ENCODE measurements around the gene ANTXR2. TPM values are rescaled to one million over a fixed set of nuclear protein-coding genes. Genes with fewer than 3 reads are reported as not detected.

The ANTXR2 gene
- total RNA-seq, 1 experiment from 2014 or later: not detected

- H2AFZ ChIP-seq (ENCODE audit: low read length): no peak overlapping the region
- H3K4me2 ChIP-seq (ENCODE audit: low read depth, low read length, poor library complexity, severe bottlenecking): no peak overlapping the region
- no peaks in the 10 kb centered on the region for H3K4me1 ChIP-seq (ENCODE audit: low read length)
- DNase-seq: no peak
- no peaks in the 10 kb centered on the region for H3K9me2 ChIP-seq (replicated peaks; ENCODE audit: insufficient read depth, low read length)
- H3K9me3 ChIP-seq (ENCODE audit: low read length): no peaks in the 10 kb centered on the region
- H4K20me1 ChIP-seq (ENCODE audit: insufficient read depth, low read depth, low read length): no peaks in the 10 kb centered on the region
- H3K79me2 ChIP-seq (ENCODE audit: low read length): no peaks in the 10 kb centered on the region
- no peak overlapping the region for H3K4me3 ChIP-seq (ENCODE audit: low read length)
- H3K9ac ChIP-seq (ENCODE audit: low read length): no peak overlapping the region
- no peaks in the 10 kb centered on the region for H3K27me3 ChIP-seq (ENCODE audit: low read length)
- H3K36me3 ChIP-seq (ENCODE audit: insufficient read depth, low read length): no peaks in the 10 kb centered on the region
- no peak overlapping the region for H3K27ac ChIP-seq (ENCODE audit: low read length)
These were observed 36.7 kb downstream of the ANTXR2 start for GRCh38 chr4:80036306-80036705.

GRCh38 chr4:80035336-80035735 lies 37.7 kb downstream of the ANTXR2 start:
- H3K4me2 ChIP-seq (ENCODE audit: low read depth, low read length, poor library complexity, severe bottlenecking): no peak overlapping the region
- no peaks in the 10 kb centered on the region for H3K36me3 ChIP-seq (ENCODE audit: insufficient read depth, low read length)
- no peaks in the 10 kb centered on the region for H3K9me2 ChIP-seq (replicated peaks; ENCODE audit: insufficient read depth, low read length)
- H2AFZ ChIP-seq (ENCODE audit: low read length): no peak overlapping the region
- H3K27me3 ChIP-seq (ENCODE audit: low read length): no peaks in the 10 kb centered on the region
- no peak overlapping the region for H3K4me3 ChIP-seq (ENCODE audit: low read length)
- no peaks in the 10 kb centered on the region for H4K20me1 ChIP-seq (ENCODE audit: insufficient read depth, low read depth, low read length)
- H3K79me2 ChIP-seq (ENCODE audit: low read length): no peaks in the 10 kb centered on the region
- no peak overlapping the region for H3K9ac ChIP-seq (ENCODE audit: low read length)
- H3K9me3 ChIP-seq (ENCODE audit: low read length): no peaks in the 10 kb centered on the region
- H3K27ac ChIP-seq (ENCODE audit: low read length): no peak overlapping the region
- no peak for DNase-seq
- no peaks in the 10 kb centered on the region for H3K4me1 ChIP-seq (ENCODE audit: low read length)

DNA sequence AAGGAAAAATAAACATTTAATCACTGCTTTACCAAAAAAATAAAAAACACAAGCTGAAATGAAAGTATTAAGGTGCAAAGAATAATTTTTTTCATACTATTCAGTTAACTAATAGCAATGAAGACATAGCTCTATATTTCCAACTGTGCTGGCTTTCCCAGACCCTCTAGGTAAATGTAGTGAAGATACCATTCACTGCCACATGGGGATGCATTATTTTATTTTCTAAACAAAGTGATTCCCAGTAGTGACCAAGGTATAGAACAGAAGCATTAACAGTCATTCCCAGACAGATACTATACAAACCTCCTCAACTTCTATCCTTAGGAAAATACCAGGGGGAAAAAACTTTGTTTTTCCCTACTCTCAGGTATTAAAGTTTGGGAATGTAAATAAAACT lies 39.4 kb downstream of the ANTXR2 start:
- Histone ChIP-seq H3K36me3 (ENCODE audit: insufficient read depth, low read length) (no peaks in the 10 kb centered on the region), H3K4me1 (ENCODE audit: low read length) (no peaks in the 10 kb centered on the region), H3K9me3 (ENCODE audit: low read length) (no peaks in the 10 kb centered on the region), H3K9me2 (replicated peaks; ENCODE audit: insufficient read depth, low read length) (no peaks in the 10 kb centered on the region), H3K4me3 (ENCODE audit: low read length) (no peak overlapping the region), H3K4me2 (ENCODE audit: low read depth, low read length, poor library complexity, severe bottlenecking) (no peak overlapping the region), H3K9ac (ENCODE audit: low read length) (no peak overlapping the region), H4K20me1 (ENCODE audit: insufficient read depth, low read depth, low read length) (no peaks in the 10 kb centered on the region), H3K27ac (ENCODE audit: low read length) (no peak overlapping the region), H2AFZ (ENCODE audit: low read length) (no peak overlapping the region), H3K27me3 (ENCODE audit: low read length) (no peaks in the 10 kb centered on the region), H3K79me2 (ENCODE audit: low read length) (no peaks in the 10 kb centered on the region)
- no peak for DNase-seq

- Histone ChIP-seq H3K9ac (ENCODE audit: low read length) (no peak overlapping the region), H3K4me1 (ENCODE audit: low read length) (no peaks in the 10 kb centered on the region), H3K36me3 (ENCODE audit: insufficient read depth, low read length) (no peaks in the 10 kb centered on the region), H3K4me2 (ENCODE audit: low read depth, low read length, poor library complexity, severe bottlenecking) (no peak overlapping the region), H4K20me1 (ENCODE audit: insufficient read depth, low read depth, low read length) (no peaks in the 10 kb centered on the region), H3K4me3 (ENCODE audit: low read length) (no peak overlapping the region), H3K9me3 (ENCODE audit: low read length) (no peaks in the 10 kb centered on the region), H3K79me2 (ENCODE audit: low read length) (no peaks in the 10 kb centered on the region), H3K27me3 (ENCODE audit: low read length) (no peaks in the 10 kb centered on the region), H2AFZ (ENCODE audit: low read length) (no peak overlapping the region), H3K27ac (ENCODE audit: low read length) (no peak overlapping the region), H3K9me2 (replicated peaks; ENCODE audit: insufficient read depth, low read length) (no peaks in the 10 kb centered on the region)
- no peak for DNase-seq
These were observed 43.7 kb downstream of the ANTXR2 start for GRCh38 chr4:80029364-80029763.

- no peak overlapping the region for H3K4me2 ChIP-seq (ENCODE audit: low read depth, low read length, poor library complexity, severe bottlenecking)
- H2AFZ ChIP-seq (ENCODE audit: low read length): no peak overlapping the region
- H3K27me3 ChIP-seq (ENCODE audit: low read length): no peaks in the 10 kb centered on the region
- no peaks in the 10 kb centered on the region for H4K20me1 ChIP-seq (ENCODE audit: insufficient read depth, low read depth, low read length)
- DNase-seq: no peak
- H3K9me3 ChIP-seq (ENCODE audit: low read length): no peaks in the 10 kb centered on the region
- H3K9ac ChIP-seq (ENCODE audit: low read length): no peak overlapping the region
- no peaks in the 10 kb centered on the region for H3K4me1 ChIP-seq (ENCODE audit: low read length)
- H3K36me3 ChIP-seq (ENCODE audit: insufficient read depth, low read length): no peaks in the 10 kb centered on the region
- no peaks in the 10 kb centered on the region for H3K9me2 ChIP-seq (replicated peaks; ENCODE audit: insufficient read depth, low read length)
- H3K4me3 ChIP-seq (ENCODE audit: low read length): no peak overlapping the region
- H3K79me2 ChIP-seq (ENCODE audit: low read length): no peaks in the 10 kb centered on the region
- H3K27ac ChIP-seq (ENCODE audit: low read length): no peak overlapping the region
These were observed 45.4 kb downstream of the ANTXR2 start for GRCh38 chr4:80027611-80028010.

- H3K9ac ChIP-seq (ENCODE audit: low read length): no peak overlapping the region
- H3K27me3 ChIP-seq (ENCODE audit: low read length): no peaks in the 10 kb centered on the region
- H2AFZ ChIP-seq (ENCODE audit: low read length): no peak overlapping the region
- H3K9me3 ChIP-seq (ENCODE audit: low read length): no peaks in the 10 kb centered on the region
- H3K36me3 ChIP-seq (ENCODE audit: insufficient read depth, low read length): no peaks in the 10 kb centered on the region
- H3K4me3 ChIP-seq (ENCODE audit: low read length): no peak overlapping the region
- DNase-seq: no peak
- no peaks in the 10 kb centered on the region for H4K20me1 ChIP-seq (ENCODE audit: insufficient read depth, low read depth, low read length)
- H3K27ac ChIP-seq (ENCODE audit: low read length): no peak overlapping the region
- H3K79me2 ChIP-seq (ENCODE audit: low read length): no peaks in the 10 kb centered on the region
- H3K9me2 ChIP-seq (replicated peaks; ENCODE audit: insufficient read depth, low read length): no peaks in the 10 kb centered on the region
- no peak overlapping the region for H3K4me2 ChIP-seq (ENCODE audit: low read depth, low read length, poor library complexity, severe bottlenecking)
- no peaks in the 10 kb centered on the region for H3K4me1 ChIP-seq (ENCODE audit: low read length)
These were observed 46.9 kb downstream of the ANTXR2 start for GRCh38 chr4:80026100-80026499.

DNA sequence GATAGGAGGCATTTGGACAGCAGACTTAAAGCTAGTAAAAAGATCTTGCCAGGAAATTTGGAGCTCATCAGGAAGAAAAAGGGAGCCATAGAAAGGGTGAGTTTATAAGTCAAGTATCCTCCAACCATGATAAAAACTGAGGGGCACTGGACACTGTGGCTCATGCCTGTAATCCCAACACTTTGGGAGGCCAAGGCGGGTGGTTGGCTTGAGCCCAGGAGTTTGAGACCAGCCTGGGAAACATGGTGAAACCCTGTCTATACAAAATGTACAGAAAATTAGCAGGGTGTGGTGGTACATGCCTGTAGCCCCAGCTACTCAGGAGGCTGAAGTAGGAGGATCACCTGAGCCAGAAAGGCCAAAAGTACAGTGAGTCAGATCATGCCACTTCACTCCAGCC lies 48.7 kb downstream of the ANTXR2 start:
- H3K4me2 ChIP-seq (ENCODE audit: low read depth, low read length, poor library complexity, severe bottlenecking): no peak overlapping the region
- no peak overlapping the region for H3K27ac ChIP-seq (ENCODE audit: low read length)
- H3K9ac ChIP-seq (ENCODE audit: low read length): no peak overlapping the region
- no peaks in the 10 kb centered on the region for H3K27me3 ChIP-seq (ENCODE audit: low read length)
- no peaks in the 10 kb centered on the region for H3K9me2 ChIP-seq (replicated peaks; ENCODE audit: insufficient read depth, low read length)
- no peaks in the 10 kb centered on the region for H3K9me3 ChIP-seq (ENCODE audit: low read length)
- no peak overlapping the region for H3K4me3 ChIP-seq (ENCODE audit: low read length)
- H3K79me2 ChIP-seq (ENCODE audit: low read length): no peaks in the 10 kb centered on the region
- no peaks in the 10 kb centered on the region for H4K20me1 ChIP-seq (ENCODE audit: insufficient read depth, low read depth, low read length)
- no peak overlapping the region for H2AFZ ChIP-seq (ENCODE audit: low read length)
- no peaks in the 10 kb centered on the region for H3K36me3 ChIP-seq (ENCODE audit: insufficient read depth, low read length)
- no peaks in the 10 kb centered on the region for H3K4me1 ChIP-seq (ENCODE audit: low read length)
- no peak for DNase-seq

- Histone ChIP-seq H3K9me2 (replicated peaks; ENCODE audit: insufficient read depth, low read length) (no peaks in the 10 kb centered on the region), H3K9ac (ENCODE audit: low read length) (no peak overlapping the region), H3K79me2 (ENCODE audit: low read length) (no peaks in the 10 kb centered on the region), H2AFZ (ENCODE audit: low read length) (no peak overlapping the region), H3K4me1 (ENCODE audit: low read length) (no peaks in the 10 kb centered on the region), H3K9me3 (ENCODE audit: low read length) (no peaks in the 10 kb centered on the region), H3K36me3 (ENCODE audit: insufficient read depth, low read length) (no peaks in the 10 kb centered on the region), H4K20me1 (ENCODE audit: insufficient read depth, low read depth, low read length) (no peaks in the 10 kb centered on the region), H3K27me3 (ENCODE audit: low read length) (no peaks in the 10 kb centered on the region), H3K4me3 (ENCODE audit: low read length) (no peak overlapping the region), H3K27ac (ENCODE audit: low read length) (no peak overlapping the region), H3K4me2 (ENCODE audit: low read depth, low read length, poor library complexity, severe bottlenecking) (no peak overlapping the region)
- DNase-seq: no peak
These were observed 50.7 kb downstream of the ANTXR2 start for GRCh38 chr4:80022282-80022681.

All from Karpas-422 (cell line).